Muscle layer of duodenum (tissue), 2 donors: Measurements from ENCODE around the gene NFIB.

ENCODE experiments used
- H3K27ac ChIP-seq: one replicate; pipeline ENCODE4 v1.7.0; 2013; ENCODE audit warnings: mild to moderate bottlenecking, low read length
- H3K27me3 ChIP-seq: one replicate; pipeline ENCODE4 v1.7.0; 2013; ENCODE audit warnings: low read depth, mild to moderate bottlenecking, control low read depth, low read length
- H3K36me3 ChIP-seq, 2 donors: one replicate each; pipeline ENCODE4 v1.7.0; 2013; ENCODE audit warnings: low read length in 2 of 2, control low read depth in 1 of 2, mild to moderate bottlenecking in 1 of 2; ENCODE audit not compliant: insufficient read depth in 2 of 2, control insufficient read depth in 1 of 2
- H3K4me1 ChIP-seq, 2 donors: one replicate each; pipeline ENCODE4 v1.7.0; 2013; ENCODE audit warnings: low read length in 2 of 2, mild to moderate bottlenecking in 2 of 2, control low read depth in 1 of 2, moderate library complexity in 1 of 2; ENCODE audit not compliant: insufficient read depth in 2 of 2, control insufficient read depth in 1 of 2
- H3K4me3 ChIP-seq, 2 donors: one replicate each; pipeline ENCODE4 v1.7.0; 2013; ENCODE audit warnings: low read length in 2 of 2, low read depth in 1 of 2, mild to moderate bottlenecking in 1 of 2
- H3K9me3 ChIP-seq, 2 donors: one replicate each; pipeline ENCODE4 v1.7.0; 2013; ENCODE audit warnings: low read length in 2 of 2, control low read depth in 1 of 2, mild to moderate bottlenecking in 1 of 2; ENCODE audit not compliant: control insufficient read depth in 1 of 2
- donor health status: healthy.

NFIB gene

GRCh38 chr9:14247577-14247976, 66.4 kb downstream of the NFIB start:
- H3K4me1 ChIP-seq, result peaks cover 5 to 27% of the 10 kb centered on the region in 2 donors
- H3K27ac ChIP-seq, result no peak overlapping the region
- no peaks in the 10 kb centered on the region for H3K36me3 ChIP-seq

GRCh38 chr9:14246951-14247350, 67.0 kb downstream of the NFIB start:
- Histone ChIP-seq H3K9me3 (no peaks in the 10 kb centered on the region), H3K36me3 (no peaks in the 10 kb centered on the region), H3K27ac (no peak overlapping the region), H3K4me1 (peaks cover 5 to 31% of the 10 kb centered on the region in 2 donors), H3K27me3 (no peaks in the 10 kb centered on the region), H3K4me3 (no peak overlapping the region)

More at GRCh38 chr9:14247577-14247976, 66.4 kb downstream of the NFIB start:
- no peaks in the 10 kb centered on the region for H3K27me3 ChIP-seq
- H3K4me3 ChIP-seq, result no peak overlapping the region
- no peaks in the 10 kb centered on the region for H3K9me3 ChIP-seq

- peaks cover 2 to 28% of the 10 kb centered on the region in 2 donors for H3K4me1 ChIP-seq
- no peaks in the 10 kb centered on the region for H3K9me3 ChIP-seq
- no peak overlapping the region for H3K27ac ChIP-seq
- H3K36me3 ChIP-seq, result no peaks in the 10 kb centered on the region
- no peaks in the 10 kb centered on the region for H3K27me3 ChIP-seq
- no peak overlapping the region for H3K4me3 ChIP-seq
These were observed 67.9 kb downstream of the NFIB start for GRCh38 chr9:14245901-14246525.

- no peak overlapping the region for H3K4me3 ChIP-seq
- H3K27me3 ChIP-seq, result no peaks in the 10 kb centered on the region
- peaks cover 12 to 26% of the 10 kb centered on the region in 2 donors for H3K4me1 ChIP-seq
- H3K9me3 ChIP-seq, result no peaks in the 10 kb centered on the region
- no peaks in the 10 kb centered on the region for H3K36me3 ChIP-seq
- H3K27ac ChIP-seq, result no peak overlapping the region
These were observed 70.4 kb downstream of the NFIB start for GRCh38 chr9:14243514-14244042.

- H3K27ac ChIP-seq, result no peak overlapping the region
These were observed 71.7 kb downstream of the NFIB start for GRCh38 chr9:14242150-14242805.

GRCh38 chr9:14240537-14240936, 73.4 kb downstream of the NFIB start:
- Histone ChIP-seq H3K9me3 (no peaks in the 10 kb centered on the region), H3K27me3 (no peaks in the 10 kb centered on the region), H3K36me3 (no peaks in the 10 kb centered on the region), H3K4me3 (no peak overlapping the region), H3K27ac (no peak overlapping the region), H3K4me1 (peaks cover 18 to 23% of the 10 kb centered on the region in 2 donors)

More at GRCh38 chr9:14242150-14242805, 71.7 kb downstream of the NFIB start:
- H3K4me3 ChIP-seq, result no peak overlapping the region
- peaks cover 22 to 24% of the 10 kb centered on the region in 2 donors for H3K4me1 ChIP-seq
- H3K9me3 ChIP-seq, result no peaks in the 10 kb centered on the region
- H3K36me3 ChIP-seq, result no peaks in the 10 kb centered on the region
- H3K27me3 ChIP-seq, result no peaks in the 10 kb centered on the region

GRCh38 chr9:14238518-14238917, 75.4 kb downstream of the NFIB start:
- peaks cover 18 to 23% of the 10 kb centered on the region in 2 donors for H3K4me1 ChIP-seq
- peak overlapping the region; percentile 4 for H3K27ac ChIP-seq
- H3K36me3 ChIP-seq, result no peaks in the 10 kb centered on the region
- H3K27me3 ChIP-seq, result no peaks in the 10 kb centered on the region
- no peak overlapping the region for H3K4me3 ChIP-seq
- no peaks in the 10 kb centered on the region for H3K9me3 ChIP-seq

GRCh38 chr9:14238079-14238478, 75.9 kb downstream of the NFIB start:
- H3K27ac ChIP-seq, result peak overlapping the region; percentile 4

GRCh38 chr9:14236591-14236990, 77.3 kb downstream of the NFIB start:
- peaks cover 8 to 23% of the 10 kb centered on the region in 2 donors for H3K4me1 ChIP-seq
- no peak overlapping the region for H3K27ac ChIP-seq

More at GRCh38 chr9:14238079-14238478, 75.9 kb downstream of the NFIB start:
- Histone ChIP-seq H3K36me3 (no peaks in the 10 kb centered on the region), H3K9me3 (no peaks in the 10 kb centered on the region), H3K4me1 (peaks cover 18 to 23% of the 10 kb centered on the region in 2 donors), H3K27me3 (no peaks in the 10 kb centered on the region), H3K4me3 (no peak overlapping the region)

GRCh38 chr9:14232111-14232510, 81.8 kb downstream of the NFIB start:
- no peaks in the 10 kb centered on the region for H3K4me1 ChIP-seq
- H3K9me3 ChIP-seq, result no peaks in the 10 kb centered on the region
- no peaks in the 10 kb centered on the region for H3K27me3 ChIP-seq
- H3K36me3 ChIP-seq, result no peaks in the 10 kb centered on the region
- H3K27ac ChIP-seq, result no peak overlapping the region
- no peak overlapping the region for H3K4me3 ChIP-seq

More at GRCh38 chr9:14236591-14236990, 77.3 kb downstream of the NFIB start:
- Histone ChIP-seq H3K9me3 (no peaks in the 10 kb centered on the region), H3K27me3 (no peaks in the 10 kb centered on the region), H3K36me3 (no peaks in the 10 kb centered on the region), H3K4me3 (no peak overlapping the region)

- Histone ChIP-seq H3K9me3 (no peaks in the 10 kb centered on the region), H3K27me3 (no peaks in the 10 kb centered on the region), H3K36me3 (no peaks in the 10 kb centered on the region), H3K4me3 (no peak overlapping the region), H3K27ac (no peak overlapping the region), H3K4me1 (no peaks in the 10 kb centered on the region)
These were observed 82.5 kb downstream of the NFIB start for GRCh38 chr9:14231196-14231990.
